ENCODE data around the gene BARHL1.

Gene BARHL1

DNA sequence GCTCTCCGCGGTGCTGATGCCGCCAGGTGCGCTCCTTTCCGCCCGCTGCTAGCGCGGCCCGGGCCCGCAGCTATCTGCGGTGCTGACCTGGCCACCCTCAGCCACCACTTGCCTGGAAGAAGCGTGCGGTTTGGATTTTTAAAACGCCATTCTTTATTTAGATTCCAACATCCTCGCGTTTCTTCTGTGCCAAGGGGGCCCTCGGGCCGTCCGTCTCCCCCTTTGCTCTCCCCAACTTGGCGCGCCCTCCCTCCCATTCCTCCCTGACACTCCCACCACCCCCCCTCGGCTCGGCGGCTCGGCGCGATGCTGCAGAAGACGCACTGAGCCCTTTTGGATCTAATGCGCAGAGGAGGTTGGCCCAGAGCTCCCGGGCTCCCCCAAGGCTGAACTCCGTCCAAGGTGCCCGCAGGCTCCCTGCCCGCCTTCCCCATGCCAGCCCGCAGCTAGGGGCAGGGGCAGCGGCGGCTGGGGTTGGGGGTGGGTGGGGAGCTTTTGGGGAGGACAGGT lies at the start of gene BARHL1:
Gene BARHL1, plus strand, starts transcription at position 331 of the 510 bp plus-strand sequence. CDS start 192 bp downstream, outside the sequence.
- no peak for DNase-seq

DNA sequence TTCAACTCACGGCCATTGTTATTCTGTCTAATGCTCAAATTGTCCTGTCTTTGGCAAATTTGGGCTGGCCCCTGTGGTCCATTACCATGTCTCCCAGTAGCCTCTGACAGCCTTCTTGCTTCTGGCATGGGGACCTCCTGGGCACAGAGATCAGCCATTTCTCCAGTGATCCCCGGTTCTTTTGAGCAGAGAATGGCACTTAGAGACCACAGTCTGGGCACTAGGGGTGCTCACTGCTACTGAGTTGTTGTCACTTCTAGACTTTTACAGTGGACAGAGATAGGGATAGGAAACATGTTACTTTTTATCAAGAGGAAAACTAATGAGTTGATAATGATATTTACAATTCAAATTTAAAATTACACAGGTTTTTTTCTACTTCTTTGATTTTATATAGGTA lies 47.6 kb upstream of the BARHL1 start:
- DNase-seq, result no peak

DNA sequence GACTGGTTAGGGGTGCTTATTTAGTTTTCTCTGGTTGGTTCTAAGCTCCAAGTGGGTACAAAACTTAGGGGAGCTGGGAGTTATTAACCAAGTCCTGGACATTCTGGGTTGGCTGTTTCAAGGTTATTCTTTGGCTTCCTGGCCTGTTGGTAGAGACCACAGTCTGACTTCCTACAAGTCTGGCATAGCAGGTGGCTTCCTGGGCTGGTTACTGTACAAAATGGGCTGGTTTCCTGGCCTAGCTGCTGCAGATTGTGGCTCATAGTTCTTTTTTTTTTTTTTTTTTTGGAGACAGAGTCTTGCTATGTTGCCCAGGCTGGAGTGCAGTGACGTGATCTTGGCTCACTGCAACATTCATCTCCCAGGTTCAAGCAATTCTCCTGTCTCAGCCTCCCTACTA lies 46.3 kb upstream of the BARHL1 start:
- DNase-seq, result no peak

DNA sequence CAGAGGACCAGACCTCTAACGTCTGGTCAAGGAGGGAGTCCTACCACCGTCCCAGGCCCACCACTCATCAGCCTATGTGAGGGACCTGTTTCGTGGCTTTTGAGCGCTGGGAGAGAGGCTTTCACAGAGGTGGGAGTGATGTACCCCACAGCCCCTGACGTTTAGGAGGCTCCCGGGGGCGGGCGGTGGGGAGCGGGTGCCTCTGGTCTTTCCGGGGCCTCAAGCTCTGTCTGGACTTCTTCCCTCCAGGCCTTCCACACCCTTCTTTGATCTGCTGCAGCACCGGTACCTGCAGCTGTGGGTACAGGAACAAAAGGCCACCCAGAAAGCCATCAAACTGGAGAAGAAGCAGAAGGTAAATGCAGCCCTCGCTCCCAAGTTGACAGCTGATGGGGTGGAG lies 45.1 kb upstream of the BARHL1 start:
- no peak for DNase-seq

DNA sequence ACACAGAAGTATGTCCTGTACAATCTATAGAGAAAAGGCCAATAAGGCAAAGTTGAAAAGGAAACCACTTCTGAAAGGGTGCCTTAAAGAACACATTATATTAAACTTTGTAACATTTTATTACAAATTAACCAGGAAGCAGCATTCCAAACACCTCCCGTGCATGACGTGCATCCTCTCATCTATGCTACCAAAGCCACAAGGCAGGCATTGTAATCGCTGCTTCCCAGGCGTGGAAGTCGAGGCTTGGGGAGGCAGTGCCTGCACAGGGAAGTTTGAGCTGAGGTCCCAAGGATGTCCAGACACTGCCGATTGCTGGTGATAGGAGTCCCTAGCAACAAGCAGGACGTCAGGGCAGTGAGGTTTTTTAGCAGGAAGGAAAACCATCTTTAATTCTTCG lies 44.3 kb upstream of the BARHL1 start:
- no peak for DNase-seq

DNA sequence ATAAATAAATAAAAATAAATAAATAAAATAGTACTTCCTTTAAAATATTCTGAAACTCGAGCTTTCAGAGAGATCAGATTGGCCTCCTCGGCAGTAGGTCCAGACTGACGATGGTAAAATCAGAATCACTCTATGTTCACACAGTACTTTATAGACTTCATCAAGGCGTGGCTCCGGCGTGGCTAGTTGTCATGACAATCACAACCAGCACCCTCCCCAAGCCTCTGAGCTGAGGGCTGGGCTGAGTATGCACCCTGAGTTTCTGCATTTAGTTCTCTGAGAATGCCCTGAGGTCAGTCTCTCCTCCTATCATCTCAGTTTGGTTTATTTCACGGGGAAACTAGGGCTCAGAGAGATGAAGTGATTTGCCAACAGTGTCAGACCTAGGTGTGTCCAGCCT lies 43.3 kb upstream of the BARHL1 start:
- no peak for DNase-seq

DNA sequence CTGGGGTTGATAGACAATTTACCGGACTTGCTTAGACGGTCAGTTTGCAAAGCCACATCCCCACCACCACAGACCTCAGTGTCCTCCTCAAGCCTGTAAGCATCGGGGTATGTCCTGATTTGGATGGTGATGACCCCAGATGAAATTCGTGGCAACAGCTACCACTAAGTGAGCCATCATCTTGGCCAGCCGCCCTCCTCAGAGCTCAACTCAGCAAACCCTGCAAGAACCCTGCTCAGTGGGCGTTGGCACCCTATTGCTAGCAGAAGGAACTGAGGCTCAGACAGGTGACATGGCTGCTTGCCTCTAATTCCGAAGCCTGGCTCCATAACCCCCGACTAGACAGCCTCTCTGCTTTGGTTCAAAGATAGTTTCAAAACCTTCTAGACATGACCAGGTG lies 41.4 kb upstream of the BARHL1 start:
- DNase-seq, result no peak

DNA sequence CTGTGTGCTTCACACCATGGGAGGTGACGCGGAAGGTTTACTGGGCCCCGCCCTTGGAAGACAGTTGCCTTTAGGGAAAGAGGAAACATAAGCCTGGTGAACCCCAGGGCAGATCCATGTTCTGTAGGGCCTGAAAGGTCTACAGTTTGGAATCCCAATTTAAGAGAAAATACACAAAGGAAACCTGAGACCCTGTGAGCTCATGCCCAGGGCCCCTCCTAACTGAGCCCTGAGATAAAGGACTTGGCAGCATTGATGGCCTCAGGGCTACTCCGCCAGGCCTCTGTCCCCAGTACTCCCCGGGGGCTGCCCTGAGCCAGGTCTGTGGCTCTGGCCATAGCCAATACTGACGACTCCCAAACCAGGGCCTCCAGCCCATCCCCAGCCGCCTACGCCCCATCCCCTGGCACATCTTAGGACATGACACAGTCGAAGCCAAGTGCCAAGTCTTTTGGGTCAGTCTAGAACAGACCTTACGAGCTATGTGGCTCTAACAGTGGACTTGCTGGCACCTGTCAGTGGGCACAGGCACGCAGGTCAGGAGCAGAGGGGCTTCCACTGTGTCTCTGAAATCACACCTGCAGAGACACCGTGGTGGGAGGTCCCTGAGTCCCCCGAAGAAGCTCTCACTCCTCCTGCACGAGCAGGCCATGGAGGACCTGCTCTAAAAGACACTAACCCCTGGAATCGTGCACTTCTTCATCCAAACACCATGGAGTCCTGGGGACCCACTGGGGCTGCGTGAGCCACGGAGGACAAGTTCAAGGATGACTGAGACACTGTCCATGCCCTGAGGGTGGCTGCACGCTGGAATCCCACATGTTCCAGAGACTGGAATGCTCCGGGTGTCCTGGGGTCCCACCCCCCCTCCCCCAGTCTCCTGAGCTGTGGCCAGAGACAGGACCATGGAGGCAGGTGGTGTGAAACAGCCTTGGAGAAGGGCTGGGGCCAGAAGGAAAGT lies 40.3 kb upstream of the BARHL1 start:
- DNase-seq, result no peak

DNA sequence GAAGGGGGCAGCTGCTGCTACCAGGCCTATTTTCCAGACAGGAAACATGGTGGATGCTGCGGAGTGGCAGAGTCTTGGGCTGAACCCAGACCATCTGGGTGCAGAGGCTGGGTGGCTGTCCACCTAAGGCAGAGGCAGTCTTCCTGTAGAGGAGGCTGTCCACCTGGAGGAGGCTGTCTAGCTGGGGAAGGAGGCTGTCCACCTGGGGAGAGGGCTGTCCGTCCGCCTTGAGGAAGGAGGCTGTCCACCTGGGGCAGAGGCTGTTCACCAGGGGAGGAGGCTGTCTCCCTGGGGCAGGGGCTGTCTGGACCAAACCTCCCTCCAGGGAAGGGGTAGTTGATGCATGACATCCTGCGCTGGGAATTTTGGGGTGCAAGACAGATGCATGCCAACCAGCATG lies 39.2 kb upstream of the BARHL1 start:
- DNase-seq, result no peak

DNA sequence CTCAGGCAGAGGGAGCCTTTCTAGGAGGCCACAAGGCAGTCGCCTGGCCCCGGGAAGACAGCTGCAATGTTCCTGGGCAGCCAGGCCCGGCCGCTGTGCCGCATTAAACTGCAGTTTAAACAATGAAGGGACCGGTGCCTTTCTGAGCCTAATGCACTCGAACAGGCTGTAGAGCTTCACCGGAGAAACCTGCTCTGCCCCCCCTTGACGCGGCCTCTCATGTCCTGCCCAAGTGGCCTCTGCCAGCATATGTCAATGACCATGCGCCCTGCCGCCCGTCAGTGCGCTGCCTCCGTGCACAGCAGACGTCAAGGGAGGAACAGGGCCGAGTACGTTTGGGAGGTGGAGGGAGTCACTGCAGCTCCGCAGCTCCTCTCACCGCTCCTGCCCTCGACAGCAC lies 38.4 kb upstream of the BARHL1 start:
- no peak for DNase-seq

DNA sequence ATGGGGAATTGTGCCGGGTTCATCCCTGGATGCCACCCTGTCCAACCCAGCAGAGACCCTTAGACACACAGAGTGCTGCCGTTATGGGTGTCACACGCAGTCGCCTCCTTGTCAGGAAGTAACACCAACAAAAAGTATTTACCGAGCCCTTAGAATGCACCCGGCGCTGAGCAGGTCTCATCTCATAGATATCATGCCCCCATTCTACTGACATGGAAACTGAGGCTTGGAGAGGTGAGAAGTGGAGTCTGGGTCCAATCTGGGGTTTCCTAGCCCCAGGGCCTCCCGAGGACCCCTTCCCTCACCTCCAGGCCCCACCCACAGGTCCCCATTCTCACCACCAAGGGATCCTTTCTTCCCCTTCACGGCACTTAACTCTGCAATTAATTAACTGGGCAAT lies 36.8 kb upstream of the BARHL1 start:
- no peak for DNase-seq

DNA sequence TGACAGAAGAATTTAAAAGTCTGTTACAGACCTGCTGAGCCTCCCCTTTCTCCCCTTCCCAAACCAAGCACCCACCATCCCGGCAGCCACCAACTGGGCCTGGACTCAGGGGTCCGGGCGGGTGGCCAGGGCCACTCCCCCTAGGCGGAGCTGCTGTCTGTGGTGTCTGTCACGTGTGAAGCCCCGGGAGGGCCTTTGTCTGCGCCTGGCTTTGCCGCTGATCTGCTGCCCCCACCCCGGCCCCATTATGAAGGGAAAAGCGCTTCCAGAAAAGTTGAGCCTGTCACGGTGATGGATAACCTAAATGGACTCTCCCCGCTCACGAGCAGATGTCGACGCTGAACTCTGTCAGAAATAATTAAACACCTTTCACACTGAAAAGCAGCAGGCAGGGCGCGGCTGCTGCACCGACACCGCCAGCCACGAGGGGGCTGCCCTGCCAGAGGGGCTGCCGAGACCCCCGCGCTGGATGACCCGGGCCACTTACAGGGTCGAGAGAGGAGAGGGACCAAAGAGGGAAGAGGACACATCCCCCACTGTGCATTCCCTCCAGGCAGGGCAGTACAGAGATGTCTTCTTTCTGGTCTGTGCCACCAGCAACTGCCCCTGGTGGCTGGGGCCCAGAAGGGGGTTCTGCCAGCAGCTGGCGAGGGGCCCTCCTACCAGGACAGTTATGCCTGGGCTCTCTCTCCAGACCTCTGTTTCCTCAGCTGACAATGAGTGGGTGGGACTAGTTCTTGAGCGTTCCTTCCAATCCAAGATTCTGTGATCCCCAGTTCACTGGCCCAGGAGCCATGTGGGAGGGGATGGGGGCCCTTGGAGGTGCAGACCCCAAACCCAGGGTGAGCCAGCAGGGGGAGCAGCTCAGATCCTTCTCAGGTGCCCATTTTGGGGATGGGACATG lies 36.0 kb upstream of the BARHL1 start:
- DNase-seq, result no peak

DNA sequence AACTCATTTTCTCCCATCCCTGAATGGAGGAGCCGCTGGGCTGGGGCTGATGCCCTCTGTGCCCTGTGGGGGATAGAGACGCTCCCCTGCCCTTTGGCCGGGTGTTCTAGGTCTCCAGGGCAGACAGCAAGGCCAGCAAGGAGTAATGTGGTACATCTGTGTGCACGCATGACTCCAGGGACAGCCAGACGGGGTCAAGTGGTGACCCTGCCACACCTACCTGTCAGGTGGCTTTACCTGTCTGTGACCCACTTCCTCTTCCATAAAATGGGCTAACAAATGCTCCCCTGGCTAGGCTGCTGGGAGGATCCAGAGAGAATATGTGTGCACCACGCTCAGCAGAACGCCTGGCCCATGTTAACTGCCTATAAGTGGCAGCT lies 35.4 kb upstream of the BARHL1 start:
- no peak for DNase-seq

DNA sequence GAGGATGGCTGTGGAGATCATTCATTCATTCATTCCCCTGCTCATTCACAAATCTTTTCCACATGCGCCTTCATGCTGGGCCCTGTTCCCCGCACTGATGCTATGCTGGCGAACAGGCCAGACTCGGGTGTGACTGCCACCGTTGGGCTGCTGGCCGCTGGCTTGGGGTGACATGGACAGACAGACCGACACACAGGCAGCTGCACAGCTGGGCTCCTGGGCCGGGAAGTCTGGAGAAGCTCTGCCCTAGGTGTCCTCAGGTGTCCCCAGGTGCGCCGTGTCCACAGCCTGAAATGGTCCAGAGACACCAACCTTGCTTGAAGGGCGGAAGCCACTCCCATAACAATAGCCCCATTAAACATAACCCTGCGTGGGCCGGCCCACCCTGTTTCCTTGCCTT lies 35.0 kb upstream of the BARHL1 start:
- DNase-seq, result no peak

DNA sequence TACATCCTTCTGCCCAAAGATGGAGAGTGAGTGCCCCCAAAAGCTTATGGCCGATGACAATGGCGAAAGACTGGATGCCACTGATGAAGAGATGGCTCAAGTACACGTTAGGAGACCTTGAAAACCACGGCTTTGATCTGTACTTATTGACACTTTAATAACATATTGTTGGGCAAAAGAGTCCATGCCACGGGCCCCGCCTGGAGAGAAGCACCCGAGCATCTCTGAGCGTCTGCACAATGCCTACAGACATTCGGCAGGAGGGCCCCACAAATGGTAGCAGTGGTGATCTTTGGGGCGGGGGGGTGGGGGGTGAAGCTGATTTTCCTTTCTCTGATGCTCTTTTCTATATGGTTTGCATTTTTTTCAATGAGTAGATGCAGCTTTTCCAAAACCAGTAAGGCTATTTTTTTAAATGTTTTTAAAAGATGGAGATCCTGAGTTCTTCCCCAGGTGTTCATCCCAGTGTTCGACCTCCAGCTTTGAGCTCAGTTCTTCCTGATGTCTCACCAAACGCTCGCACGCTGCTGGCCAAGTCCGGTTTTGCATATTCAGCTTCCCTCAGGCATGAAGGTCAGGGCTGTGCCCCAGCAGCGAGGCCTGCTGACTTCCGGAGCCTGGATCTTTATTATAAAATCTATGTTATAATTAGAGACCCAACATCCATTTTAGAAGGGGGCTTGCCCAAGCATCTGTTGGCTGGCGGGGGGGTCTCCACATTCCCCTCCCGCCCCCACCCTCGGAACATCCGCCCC lies 34.3 kb upstream of the BARHL1 start:
- no peak for DNase-seq

DNA sequence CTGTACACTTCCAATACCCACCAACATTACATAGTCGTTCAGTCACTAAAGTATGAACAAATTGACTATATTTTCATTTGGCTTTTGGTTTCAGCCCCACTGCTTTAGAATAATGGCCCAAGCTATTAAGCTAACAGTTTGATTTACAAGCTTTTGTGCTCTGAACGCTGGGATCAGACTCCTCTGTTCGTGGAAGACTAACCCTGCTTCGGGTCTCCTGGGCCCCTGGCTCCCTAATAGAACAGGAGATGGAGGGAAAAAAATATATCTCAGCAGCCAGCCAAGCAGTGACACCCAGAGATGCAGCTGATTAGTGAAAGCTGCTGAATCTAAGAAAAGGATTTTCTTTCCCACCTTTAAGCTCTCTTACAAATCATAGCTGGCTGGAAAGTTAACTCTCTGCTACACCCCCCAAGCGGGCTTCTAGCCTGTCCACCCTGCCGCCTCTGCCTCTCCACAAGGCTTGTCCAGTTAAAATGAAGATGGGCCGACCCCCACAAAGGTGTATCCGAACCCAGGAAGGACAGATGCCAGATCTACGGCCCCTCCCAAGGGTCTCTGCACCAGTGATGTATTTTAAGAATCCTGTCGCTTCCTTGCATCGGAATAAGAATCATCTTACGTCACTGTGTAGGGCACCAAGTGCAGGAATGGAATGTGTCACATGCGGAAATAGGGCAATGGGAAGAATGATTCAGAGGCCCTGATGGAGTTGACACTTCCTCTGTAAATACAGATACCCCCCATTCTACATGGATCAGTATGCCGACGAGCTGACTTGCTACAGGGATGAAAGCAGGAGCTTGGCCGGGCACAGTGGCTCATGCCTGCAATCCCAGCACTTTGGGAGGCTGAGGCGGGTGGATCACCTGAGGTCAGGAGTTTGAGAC lies 33.4 kb upstream of the BARHL1 start:
- DNase-seq, result no peak

DNA sequence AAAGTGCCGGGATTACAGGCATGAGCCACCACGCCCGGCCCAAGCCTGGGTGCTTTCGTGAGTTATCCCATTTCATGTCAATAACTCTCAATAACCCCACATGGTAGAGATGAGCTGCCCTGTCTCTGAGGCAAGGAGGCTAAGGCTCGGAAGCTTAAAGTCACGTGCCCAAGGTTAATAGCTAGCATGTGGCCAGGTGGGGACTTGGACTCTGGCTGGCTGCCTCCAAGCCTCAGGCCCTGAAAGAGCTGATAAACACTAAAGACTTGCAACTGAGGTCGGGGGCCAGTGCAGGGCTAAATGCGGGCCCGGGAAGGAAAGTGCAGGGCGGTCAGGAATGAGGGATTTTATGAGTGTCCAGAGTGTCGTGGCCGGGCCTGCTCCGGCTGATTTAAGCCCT lies 30.9 kb upstream of the BARHL1 start:
- no peak for DNase-seq

DNA sequence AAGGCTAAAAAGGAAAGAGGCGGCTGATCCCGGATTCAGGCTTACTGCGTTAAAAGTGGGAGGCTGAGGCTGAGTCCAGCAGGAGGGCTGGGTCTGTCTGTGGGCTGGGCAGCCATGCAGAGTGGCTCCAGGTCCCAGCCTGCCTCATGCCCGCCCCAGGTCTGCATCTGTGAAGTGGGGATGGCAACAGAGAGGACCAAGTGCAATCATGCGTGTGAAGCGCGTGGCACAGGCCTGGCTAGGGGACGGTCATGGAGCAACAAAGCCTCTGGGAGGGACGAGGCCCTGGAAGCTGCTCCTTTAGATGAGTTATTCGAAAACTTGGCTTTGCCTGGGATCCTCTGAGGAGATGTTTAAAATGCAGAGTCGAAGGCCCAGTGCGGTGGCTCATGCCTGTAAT lies 30.4 kb upstream of the BARHL1 start:
- no peak for DNase-seq

DNA sequence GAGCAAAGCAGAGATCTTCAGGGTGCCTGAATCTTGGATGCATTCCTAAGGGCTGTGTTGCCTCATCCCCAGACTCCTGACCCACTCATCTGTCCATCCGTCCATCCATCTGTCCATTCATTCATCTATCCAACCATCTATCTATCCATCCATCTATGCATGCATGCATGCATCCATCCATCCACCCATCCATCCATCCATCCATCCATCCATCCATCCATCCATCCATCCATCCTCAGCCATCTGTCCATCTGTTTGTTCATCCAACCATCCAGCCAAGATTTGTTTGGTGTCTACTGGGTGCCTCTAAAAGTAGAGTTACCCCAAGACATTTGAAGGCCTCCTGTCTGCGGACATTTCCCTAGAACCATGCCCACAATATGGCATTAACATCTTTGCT lies 27.7 kb upstream of the BARHL1 start:
- no peak for DNase-seq

DNA sequence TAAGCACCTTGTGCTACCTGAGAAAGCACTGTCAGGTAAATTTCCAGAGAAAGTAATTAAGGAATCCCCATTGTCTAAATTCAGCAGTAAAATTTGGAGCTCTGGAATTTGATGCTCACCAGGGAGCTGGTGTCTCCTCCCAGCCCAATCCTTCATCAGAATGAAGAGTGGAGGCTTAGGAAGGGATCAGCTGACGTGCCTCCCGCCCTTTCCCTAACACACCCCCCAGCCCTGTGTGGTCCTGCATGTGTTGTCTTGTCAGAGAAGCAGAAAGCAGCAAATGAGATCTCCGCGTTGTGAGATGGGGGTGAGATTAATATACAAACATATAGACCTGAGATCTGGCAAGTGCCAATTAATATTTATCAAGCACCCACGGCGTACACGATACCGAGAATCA lies 26.9 kb upstream of the BARHL1 start:
- DNase-seq, result no peak

DNA sequence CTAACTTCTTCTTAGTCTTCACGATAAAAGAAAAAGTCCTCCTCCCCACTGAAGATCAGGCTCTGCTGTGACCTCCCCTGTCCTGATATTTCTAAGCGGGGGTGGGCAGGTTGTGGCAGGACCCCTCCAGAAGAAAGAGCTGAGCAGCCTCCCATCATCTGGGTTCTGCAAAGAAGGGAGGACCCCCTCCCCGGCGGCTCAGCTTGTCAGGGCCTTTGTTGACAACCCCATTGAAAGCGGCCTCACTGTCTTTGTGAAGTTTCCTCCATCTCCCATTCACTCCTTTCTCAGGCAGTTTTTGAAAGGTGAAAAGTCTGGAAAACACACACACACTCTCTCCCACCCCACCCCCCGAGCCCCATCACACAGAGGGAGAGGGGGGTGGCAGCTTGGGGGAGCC lies 26.2 kb upstream of the BARHL1 start:
- DNase-seq, result no peak

DNA sequence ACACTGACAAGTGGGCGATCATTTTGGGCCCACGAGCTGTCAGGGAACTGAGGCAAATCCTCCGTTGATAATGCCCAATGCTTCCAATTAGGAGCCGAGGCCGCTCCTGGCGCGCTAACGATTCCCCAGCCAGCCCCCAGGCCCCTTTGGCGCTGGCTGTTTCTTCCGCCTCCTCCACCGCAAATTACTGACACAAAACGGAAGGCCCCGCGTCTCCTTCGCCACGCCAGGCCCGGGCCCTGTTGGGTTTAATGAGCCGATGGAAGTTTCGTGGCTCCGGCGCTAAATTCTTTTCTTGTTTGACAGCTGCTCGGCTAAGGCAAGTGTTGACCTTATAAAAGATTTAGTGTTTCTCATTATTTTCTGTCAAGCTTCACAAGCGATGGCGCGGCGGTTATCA lies 25.7 kb upstream of the BARHL1 start:
- no peak for DNase-seq

Measured in NCI-H1048 (cell line).